Hepatocyte (in vitro differentiated cells): ENCODE data around the gene GJB5.
A peak's percentile ranks its signal among the peaks of the same experiment; 100 is the strongest.

Experiments
- CTCF ChIP-seq: fragments of 200-600 bp; sonication (generic); IDR thresholded peaks from 2 replicates; pipeline ENCODE4 v1.5.1; 2016; ENCODE audit warnings: antibody characterized with exemption, mild to moderate bottlenecking; ENCODE audit not compliant: poor library complexity
- EZH2 ChIP-seq: fragments of 200-600 bp; sonication (generic); IDR thresholded peaks from 2 replicates; pipeline ENCODE4 v1.6.1; 2016; ENCODE audit warnings: antibody characterized with exemption, mild to moderate bottlenecking, borderline replicate concordance

DNA sequence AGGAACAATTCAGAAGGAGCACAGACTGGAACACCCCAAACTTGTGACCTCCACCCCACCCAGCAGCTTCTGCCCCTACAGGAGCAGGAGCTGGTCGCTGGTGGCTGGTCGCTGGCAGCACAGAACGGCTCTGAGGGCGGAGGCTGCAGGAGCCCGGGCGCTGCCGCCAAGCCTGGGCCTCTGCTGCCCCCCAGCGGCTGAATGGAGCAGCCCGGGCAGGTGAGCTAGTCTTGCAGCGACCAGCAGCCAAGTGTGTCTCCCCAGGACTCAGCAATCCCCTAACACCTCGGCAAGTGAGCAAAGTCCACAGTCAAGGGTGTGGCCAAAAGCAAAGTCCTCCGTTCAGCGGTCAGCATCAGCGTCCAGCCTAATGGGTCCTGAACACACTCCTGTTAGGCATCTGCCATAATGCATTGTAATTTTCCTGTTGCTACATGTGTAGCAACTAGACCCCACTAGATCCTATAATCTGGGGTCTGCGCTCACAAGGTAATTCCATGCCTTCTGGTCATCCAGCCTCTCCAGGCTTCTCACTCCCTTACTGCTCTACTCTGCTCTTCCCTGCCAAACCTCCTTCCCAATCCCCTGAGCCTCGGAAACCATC, 12.1 kb upstream of the GJB5 start:
- peak; percentile 95 for TF ChIP-seq CTCF
- TF ChIP-seq EZH2: no peak
